Stimulated activated CD8-positive, alpha-beta memory T cell treated with anti-CD3 and anti-CD28 coated beads, Interleukin-15, amount 100 ng/mL, for 1 hour (primary cell): ENCODE results near the gene MEGF8.

ENCODE experiments used
- DNase-seq: peaks from one replicate; pipeline ENCODE4 v3.0.0-alpha.2; 2020; ENCODE audit warnings: low read depth

The MEGF8 gene

DNA sequence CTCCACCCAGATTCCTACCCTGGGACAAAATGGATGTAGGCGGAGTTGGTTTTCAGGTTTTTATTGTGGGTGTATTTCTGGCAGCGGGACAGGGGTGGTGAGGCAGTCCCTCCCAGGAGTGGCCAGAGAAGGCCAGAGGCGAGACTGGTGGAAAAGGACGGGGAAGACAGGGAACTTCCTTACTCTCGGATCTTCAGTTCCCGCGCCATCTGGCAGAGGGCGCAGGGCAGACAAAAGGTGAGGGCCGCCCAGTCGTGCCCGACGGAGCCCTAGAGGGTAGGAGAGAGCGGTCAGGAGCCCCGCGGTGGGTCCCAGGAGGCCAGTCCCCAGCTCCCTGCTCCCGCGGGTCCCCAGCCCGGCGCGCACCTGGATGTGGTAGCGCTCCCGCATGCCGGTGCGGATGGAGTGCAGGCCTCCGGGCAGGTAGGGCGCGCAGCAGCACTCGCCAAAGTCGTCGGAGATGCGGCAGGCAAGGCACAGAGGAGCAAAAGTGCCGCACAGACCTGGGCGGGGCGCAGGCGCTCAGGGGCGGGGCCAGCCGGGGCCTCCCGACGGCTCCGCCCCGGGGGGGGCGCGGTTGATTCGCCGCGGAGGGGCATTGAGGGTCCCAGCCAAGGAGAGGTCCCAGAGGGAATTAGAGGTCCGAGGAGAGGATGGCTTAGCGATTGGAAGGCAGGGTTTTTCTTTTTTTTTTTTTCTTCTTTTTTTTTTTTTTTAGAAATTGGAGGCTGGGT, 61.7 kb downstream of the MEGF8 start:
- peak; percentile 39 for DNase-seq

DNA sequence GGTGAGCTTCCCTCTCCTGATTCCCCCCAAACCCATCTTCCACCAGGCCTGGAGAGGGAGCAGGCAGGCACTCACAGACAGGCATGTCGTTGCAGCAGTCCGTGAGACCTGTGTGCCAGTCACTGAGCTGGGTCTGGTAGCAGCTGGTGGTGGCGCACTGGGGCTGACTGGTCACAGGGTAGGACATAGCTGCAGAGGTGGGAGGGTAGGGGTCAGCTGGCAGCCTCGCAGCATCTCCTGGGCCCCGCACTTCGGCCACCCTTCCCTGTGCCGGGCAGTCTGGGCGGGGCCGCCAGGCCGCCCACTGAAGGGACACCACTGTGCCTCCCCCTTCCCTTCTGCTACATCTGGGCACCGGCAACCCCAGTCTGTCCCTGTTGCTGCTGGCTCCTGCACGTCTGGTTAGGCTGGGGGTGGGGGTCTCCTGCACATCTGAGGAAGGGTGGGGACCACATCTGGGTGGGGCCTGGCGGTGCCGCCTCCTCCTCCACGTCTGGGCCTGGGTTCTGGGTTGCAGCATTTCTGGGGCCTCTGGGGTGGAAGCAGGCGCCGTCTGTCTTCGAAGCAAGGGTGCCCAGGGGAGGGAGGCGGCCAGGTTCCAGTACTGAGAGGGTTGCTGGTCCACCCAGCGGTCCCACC, 63.5 kb downstream of the MEGF8 start:
- no peak for DNase-seq

DNA sequence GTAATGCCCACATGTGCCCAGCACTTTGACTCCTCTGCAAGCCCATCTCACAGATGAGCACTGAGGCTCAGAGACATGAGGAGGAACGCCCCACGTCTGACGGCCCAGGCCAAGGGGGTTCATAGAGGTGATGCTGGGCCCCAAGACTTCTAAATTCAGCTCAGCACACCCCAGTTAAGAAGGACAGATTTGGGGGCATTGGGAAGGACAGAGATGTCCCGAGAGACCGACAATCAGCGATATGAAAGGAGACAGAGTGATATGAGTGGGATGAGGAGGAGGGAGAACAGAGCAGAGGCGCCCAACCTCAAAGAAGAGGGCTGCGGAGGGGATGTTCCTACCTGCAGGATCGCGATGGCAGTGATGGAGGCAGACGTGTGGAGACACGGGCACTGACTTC, 64.5 kb downstream of the MEGF8 start, which contains the start of gene CNFN:
Gene CNFN, minus strand, starts transcription at position 399 of the 400 bp plus-strand sequence. CDS start 1,260 bp downstream, outside the sequence.
- DNase-seq, result no peak

DNA sequence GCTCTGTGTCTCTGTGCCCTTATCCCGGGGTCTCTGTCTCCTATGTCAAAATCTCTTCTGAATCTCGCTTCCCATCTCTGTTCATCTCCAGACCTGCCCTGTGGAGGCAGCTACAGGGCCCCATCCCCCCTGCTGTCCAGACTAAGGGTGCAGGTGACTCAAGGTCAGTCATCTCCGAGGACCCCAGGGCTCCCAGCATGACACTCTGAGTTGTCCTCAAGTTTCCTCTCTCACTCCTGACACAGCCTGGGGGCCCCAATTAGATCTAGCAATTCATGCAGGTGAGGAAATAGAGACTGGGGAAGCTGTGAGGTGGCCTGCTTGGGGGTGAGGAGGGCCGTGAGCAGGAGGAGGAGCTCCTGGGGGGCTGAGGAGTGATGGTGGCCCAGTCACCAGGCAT, 66.7 kb downstream of the MEGF8 start:
- DNase-seq, result no peak

DNA sequence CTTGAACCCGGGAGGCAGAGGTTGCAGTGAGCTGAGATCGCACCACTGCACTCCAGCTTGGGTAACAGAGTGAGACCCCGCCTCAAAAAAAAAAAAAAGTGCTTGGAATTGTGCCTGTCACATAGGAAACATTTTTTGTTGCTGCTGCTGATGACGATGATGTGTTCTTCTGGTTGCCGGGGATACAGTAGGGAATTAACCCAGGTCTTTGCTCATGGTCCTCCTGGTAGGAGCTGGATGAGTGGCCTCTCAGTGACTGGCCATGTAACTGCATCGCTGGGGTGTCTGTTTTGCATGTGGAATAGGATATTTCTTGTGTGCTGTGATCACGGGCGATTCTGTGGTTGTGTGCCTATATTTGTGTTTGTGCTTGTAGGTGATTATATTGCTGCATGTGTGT, 69.3 kb downstream of the MEGF8 start:
- DNase-seq, result no peak

DNA sequence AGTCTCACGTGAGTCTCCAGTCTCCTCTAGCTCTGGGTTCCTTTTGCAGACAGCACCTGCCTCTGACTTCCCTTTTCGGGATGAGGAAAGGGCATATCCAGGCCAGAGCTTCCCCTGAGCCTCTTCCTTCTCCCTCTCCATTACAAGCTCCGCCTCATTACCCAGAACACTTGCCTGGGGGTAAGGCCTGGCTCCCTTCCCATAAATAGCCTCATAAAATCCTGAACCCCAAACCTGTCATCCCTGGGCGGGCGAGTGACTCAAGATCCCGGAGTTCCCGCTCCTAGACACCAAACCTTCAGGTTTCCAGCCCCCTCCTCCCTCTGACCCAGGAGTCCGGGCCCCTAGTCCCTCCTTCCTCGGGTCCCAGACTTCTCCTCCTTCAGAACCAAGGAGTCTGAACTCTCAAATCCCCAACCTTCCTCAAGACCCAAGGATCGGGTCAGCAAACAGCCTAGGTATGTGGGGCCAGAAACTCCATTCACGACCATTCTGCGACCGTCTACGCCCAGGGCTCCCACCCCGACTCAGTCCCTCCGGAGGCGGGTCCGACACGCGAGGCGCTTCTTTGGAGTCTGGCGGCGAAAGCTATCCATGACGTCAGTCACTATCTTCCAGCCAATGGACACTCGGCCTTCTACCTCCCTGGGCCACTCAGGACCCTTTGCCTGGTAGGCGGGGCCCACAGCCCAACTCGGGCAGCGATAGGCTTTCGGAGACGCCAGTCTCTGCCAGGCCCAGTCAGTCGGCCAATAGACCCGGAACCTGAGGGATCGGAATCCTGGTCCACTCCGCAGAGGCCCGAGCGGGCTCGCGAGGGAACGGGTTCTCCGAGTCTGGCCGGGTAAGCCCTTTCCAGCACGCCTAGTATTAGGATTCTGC, 71.2 kb downstream of the MEGF8 start:
- DNase-seq, result peak; percentile 80

DNA sequence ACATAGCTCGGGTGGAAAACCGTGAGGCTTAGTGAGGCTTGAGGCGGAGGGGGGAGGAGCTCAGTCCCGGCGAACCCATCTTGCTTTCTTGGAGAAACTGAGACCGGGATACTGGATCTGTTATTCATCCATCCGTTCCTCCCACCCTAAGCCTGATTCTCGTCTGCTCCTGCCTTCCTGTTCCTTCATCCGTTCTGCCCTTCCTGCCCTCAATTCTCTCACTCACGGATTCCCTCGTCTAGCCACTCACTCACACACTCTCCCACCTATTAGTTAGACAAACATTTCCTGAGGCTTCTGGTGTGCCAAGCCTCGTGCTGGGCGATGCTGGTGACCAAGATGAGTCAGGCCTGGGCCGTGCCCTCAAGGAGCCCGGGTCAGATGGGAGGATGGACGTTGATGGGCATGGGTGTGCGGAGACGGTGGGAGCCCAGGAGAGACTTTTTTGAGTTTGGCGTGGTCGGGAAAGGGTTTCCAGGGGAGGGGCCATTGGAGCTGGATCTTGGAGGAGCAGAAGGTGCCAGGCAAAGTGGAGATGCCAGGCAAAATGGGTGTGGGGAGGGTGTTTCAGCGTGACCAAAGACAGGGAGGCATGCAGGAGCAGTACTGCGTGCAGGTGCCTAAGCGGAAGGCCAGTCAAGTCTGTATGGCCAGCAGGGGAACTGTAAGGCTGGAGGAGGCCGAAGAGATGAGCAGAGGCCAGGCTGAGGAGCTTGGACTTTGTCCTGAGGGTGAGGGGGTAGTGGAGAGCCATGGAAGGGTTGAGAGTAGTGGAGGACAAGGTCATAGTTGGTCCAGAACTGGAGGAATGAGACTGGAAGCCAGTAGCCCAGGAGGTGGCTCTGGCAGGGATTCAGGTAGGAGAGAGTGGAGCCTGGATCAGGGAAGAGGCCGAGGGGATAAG, 72.1 kb downstream of the MEGF8 start:
- DNase-seq, result no peak

DNA sequence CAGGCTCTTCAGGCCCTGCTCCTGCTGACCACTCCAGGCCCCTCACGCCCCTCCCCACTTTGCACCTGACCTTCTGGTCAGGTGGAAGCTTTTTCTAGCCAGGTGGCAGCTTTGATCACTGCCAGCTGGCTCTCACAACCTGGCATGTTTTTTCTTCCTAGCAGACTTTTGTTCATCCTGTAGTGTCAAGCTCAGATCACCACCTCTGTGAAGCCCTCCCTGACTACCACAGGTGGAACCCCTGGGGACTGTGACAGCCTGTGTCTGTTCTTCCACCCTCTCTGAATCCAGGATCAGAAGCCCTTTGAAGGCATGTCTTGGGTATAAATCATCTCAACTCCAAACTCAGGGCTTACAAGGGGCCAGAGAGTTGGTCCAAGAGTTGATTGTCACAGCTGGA, 75.0 kb downstream of the MEGF8 start:
- no peak for DNase-seq

DNA sequence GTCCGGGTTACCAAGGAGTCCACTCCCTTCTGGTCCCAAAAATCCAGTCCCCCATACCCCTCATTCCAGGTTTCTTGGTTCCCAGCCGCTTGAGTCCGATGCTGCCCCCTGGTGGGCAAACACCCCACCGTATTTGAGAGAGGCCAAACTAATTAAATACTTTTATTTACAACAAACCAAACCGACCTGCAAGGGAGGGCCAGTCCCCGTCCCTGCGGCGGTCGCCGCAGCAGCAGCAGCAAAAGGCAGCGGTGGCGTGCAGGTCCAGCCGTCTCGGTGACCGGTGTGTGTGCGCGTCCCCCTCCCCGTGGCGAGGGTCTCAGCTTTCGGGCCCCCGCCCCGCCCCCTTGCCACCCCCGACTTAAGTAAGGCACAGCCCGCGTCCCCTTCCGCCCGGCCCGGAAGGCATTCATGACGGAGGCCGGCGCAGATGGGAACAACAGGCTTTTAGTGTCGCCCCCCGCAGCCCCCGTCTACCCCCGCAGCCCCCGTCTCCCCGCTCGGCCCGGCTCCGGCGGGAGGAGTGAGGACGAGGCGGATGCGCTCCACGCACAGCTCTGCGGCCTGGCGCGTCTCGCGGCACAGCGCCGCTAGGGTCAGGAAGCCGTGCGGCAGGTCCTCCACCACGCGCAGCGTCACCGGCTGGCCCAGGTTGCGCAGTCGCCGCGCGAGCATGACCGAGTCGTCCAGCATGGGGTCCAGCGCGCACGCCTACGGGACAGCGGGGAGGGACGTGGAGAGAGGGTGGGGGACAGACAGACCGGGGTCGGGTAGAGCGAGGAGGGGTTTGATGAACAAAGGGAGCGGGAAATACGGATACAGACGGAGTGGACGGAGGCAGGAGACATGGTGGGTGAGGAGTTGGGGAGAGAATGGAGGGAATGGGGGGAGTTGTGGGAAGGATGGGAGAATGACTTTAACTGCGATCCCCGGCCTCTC, 76.2 kb downstream of the MEGF8 start:
- DNase-seq, result peak; percentile 58

DNA sequence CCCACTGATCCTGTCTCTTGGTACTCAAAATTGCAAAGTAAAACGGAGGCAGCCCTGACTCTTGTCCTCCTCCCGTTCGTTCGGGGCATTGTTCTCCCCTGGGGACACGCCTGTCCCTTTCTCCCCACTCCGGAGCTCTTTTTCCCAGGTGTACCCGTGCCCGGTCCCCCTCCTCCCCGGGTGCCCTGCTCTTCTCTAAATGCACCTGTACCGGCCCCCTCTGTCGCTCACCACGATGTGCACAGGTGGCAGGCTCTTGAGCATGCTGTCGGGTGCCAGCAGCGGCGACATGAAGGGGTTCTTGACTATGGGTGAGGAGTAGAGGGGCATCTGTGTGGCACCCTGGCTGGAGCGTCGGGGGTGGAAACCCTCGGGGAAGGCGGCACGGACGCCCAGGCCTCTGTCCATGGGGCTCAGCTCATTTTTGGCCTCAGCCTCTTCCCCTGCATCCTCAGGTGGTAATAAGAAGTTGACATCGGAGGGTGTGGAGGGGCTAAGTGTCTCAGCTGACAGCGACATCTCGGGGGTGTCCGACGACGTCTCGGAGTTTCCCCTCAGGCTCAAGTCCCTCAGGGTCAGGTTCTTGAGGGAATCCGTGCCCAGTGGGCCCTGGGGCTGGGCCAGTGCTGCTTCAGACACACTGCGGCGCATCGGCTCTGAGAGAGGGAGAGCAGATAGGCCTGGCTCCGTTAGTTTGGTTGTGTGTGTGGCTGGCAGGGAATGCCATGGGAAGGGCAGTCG, 77.1 kb downstream of the MEGF8 start:
- DNase-seq, result no peak

DNA sequence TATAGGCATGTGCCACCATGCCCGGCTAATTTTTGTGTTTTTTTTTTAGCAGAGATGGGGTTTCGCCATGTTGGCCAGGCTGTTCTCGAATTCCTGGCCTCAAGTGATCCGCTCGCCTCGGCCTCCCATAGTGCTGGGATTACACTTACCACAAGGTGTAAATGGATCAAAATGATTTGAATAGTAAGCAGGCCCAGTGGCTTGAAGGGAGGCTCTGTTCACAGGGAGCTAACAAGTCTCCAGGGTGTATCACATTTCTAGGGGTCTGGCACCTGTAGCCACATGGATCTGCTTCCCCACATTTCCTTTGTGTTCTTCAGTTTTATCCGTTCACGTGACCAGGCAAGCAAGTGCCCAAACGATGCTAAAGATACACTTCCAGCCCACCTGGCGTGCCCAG, 78.2 kb downstream of the MEGF8 start:
- DNase-seq, result no peak

DNA sequence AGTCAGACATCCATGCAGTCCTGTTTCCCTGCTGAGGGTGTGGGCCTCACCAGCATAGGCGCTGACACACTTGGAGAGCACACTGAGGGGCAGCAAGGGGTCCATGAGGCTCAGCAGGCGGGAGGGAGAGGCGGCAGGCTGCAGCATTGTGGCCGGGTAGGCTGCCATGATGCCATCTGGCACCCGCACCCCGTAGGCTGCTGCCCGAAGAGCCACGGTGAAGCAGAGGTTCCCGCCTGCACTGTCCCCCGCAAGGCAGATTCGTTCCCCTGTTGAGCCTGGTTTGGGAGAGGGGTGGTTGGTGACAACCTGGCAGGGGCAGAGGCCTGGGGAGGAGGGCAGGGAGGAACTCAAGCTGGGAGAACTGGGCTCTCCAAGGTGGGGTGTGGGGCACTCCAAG, 80.7 kb downstream of the MEGF8 start:
- no peak for DNase-seq

DNA sequence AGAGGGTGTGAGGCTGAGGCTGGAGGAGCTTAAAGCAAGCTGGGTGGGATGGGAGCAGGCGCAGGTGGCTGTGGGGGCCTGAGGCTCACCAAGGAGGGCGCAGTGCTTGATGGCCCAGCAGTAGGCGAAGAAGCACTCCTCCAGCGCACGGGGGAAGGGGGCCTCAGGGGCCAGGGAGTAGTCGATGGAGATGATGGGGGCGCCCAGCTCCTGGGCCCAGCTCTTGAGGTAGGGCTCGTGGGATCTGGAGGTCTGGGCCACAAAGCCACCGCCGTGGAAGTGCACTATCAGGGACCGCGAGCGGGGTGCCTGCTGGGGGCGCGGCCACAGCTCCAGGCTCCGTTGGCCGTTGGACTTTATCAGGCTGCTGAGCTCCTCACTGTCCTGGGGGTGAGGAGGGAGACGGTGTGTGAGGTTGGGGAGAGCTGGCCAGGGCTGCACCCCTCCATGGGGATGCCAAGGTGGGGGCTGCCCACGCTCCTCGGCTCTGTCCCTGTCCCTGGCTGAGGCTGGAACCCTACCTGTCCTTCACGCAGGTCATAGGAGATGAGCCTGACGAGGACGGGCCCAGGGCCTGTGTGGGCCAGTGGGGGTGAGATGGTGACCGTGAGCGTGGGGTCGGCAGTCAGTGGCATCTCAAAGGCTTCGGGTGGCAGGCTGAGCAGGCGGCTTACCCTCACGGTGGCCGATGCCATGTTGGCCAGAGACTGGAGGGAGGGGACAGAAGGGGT, 81.8 kb downstream of the MEGF8 start:
- DNase-seq, result no peak

DNA sequence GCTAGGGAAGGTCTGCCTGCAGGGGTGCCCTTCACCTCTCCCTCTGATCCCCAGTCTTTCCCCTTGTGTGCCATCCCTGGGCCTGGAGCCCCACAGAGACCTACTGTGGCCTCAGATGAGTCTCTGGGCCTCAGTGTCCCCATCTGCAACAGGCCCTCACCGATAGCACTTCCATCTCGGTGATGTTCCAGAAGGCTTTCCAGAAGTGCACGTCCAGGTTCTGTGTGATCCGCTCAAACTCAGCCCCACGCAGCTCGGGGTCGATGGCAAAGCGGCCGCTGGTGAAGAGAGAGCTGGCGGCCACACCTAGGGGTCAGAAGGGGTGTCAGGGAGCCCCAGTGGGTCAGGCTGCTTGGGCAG, 82.4 kb downstream of the MEGF8 start:
- no peak for DNase-seq

DNA sequence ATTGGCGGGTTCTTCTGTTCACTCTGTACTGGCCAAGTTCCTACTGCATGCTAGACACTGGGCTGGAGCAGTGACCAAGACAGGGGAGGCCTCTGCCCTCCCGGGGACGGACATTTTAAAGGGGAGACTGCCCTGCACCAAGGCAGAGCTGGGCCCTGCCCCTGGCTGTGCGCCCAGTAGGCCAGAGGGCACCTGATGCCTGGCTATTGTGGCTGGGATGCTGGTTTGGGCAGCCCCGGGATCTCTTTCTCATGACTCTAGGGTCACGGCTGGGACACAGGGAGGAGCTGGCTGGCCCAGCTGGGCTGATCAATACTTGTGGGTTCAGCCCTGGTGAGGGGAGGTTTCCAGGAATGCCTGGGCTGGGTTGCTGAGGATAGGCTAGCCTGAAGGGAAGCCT, 84.0 kb downstream of the MEGF8 start:
- DNase-seq, result no peak

DNA sequence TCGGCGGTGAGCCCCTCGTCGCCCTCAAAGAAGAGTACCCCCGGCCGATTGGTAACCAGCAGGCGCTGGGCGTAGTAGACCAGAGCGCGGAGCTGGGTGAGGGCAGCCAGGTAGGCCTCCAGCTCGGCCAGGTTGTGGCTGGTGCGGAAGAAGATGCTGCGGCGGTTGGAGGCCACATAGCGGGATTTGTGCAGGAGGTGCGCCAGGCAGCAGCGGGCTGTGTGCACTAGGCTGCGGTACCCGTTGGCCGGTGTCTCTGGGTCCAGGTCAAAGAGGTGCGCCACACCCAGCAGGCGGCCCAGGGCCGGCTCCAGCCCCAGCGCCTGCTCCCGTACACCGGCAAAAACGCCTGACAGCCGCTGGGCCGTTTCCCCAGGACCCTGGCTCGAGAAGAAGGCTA, 84.9 kb downstream of the MEGF8 start:
- no peak for DNase-seq

DNA sequence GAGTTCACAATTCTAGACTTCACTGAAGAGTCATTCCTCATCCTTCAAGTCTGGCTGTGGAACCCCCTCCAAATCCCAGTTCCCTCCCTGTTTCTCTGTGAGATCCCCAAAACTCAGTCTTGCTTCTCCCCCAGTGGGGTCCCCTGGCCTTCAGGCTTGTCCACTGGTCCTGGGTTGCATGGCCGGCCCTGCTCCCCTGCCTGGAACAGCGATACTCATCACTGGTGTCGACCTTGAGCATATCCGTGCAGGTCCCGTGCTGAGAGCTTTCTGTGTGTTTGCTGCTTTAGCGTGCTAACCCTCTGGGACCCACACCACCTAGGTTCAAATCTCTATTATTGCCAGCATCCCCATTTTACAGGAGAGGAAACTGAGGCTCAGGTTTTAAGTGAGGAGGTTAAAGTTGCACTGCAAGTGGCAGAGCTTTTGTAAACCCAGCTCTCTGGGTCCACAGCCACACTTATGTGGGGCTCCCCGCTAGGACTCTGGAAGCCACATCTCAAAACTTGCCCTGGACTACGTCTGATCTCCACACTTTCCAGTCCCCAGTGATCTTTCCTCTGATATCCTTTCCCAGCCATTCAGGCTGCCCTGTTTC, 86.2 kb downstream of the MEGF8 start:
- DNase-seq, result no peak

DNA sequence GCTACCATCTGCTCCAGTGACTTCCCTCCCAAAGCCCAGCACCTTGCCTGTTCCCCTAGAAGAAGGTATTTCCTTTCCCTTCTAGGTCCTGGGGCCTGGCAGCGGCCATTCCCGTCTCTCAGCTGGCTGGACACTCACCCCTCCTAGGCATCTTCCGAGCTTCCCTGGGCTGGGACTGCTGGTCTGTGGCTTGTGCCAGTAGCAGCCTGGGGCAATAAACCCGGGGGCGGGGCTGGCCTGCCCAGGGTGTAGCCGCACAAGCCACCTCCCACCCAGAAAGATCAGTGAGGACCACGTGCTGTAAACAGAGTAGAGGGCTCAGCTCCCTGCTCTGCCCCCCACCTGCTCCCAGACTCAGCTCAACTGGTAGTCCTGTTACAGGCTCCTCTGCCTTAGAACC, 86.8 kb downstream of the MEGF8 start:
- no peak for DNase-seq

DNA sequence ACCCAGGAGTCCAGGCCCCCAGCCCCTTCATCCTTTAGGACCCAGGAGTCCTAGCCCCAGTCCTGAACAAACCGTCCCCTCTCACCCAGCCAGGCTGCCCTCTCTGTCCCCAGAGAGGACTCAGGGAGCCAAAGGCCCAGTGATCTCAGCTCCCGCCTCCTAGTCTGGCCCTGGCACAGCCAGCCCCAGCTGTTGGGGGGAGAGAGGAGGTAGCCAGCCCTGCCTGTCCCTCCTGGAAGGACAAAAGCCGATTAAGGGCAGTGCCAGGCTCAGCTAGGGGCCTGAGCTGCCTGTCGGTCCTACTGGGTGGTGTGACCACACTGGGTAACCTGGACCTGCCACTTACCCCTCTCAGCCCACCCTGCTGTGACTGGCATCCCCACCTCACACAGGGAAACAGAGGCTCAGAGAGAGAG, 87.2 kb downstream of the MEGF8 start:
- no peak for DNase-seq
